GM23248 (cell line): Measurements from ENCODE around the gene UTP18. TPM values are rescaled to one million over a fixed set of nuclear protein-coding genes. Genes with fewer than 3 reads are reported as not detected.

ENCODE experiments used
- DNase-seq: peaks from one replicate; pipeline ENCODE4 v3.0.0-alpha.2; 2015
- H2AFZ ChIP-seq: fragments of 200-600 bp; sonication (generic); 2 replicates; pipeline ENCODE4 v1.6.1; 2016; ENCODE audit warnings: antibody characterized with exemption
- H3F3A ChIP-seq: fragments of 200-600 bp; sonication (generic); 2 replicates; pipeline ENCODE4 v1.6.1; 2016; ENCODE audit warnings: mild to moderate bottlenecking, antibody characterized with exemption, mixed run types; ENCODE audit not compliant: insufficient read depth
- H3K27ac ChIP-seq: fragments of 200-600 bp; sonication (generic); 2 replicates; pipeline ENCODE4 v1.5.1; 2016; ENCODE audit warnings: mild to moderate bottlenecking
- H3K27me3 ChIP-seq: fragments of 200-600 bp; sonication (generic); replicated peaks from 2 replicates; pipeline ENCODE4 v1.6.1; 2016; ENCODE audit warnings: mild to moderate bottlenecking; ENCODE audit not compliant: insufficient read depth
- H3K36me3 ChIP-seq: fragments of 200-600 bp; sonication (generic); 2 replicates; pipeline ENCODE4 v1.6.1; 2016; ENCODE audit warnings: low read depth, mild to moderate bottlenecking
- H3K4me1 ChIP-seq: fragments of 200-600 bp; sonication (generic); 2 replicates; pipeline ENCODE4 v1.6.1; 2016; ENCODE audit warnings: mild to moderate bottlenecking; ENCODE audit not compliant: insufficient read depth
- H3K4me2 ChIP-seq: fragments of 200-600 bp; sonication (generic); one replicate; pipeline ENCODE4 v1.6.1; 2016; ENCODE audit warnings: mild to moderate bottlenecking; ENCODE audit not compliant: unreplicated experiment
- H3K4me3 ChIP-seq: fragments of 200-600 bp; sonication (generic); 2 replicates; pipeline ENCODE4 v1.5.1; 2016; ENCODE audit warnings: mild to moderate bottlenecking
- H3K79me2 ChIP-seq: fragments of 200-600 bp; sonication (generic); 2 replicates; pipeline ENCODE4 v1.6.1; 2016; ENCODE audit warnings: mild to moderate bottlenecking; ENCODE audit not compliant: insufficient read depth
- H3K9ac ChIP-seq: fragments of 200-600 bp; sonication (generic); 2 replicates; pipeline ENCODE4 v1.6.1; 2016; ENCODE audit warnings: mild to moderate bottlenecking
- H3K9me2 ChIP-seq: fragments of 200-600 bp; sonication (generic); 2 replicates; pipeline ENCODE4 v1.6.1; 2016; ENCODE audit warnings: mixed run types, mild to moderate bottlenecking, moderate library complexity; ENCODE audit not compliant: insufficient read depth
- H3K9me3 ChIP-seq: fragments of 200-600 bp; sonication (generic); one replicate; pipeline ENCODE4 v1.6.1; 2017; ENCODE audit warnings: low read depth
- H4K20me1 ChIP-seq: fragments of 200-600 bp; sonication (generic); 2 replicates; pipeline ENCODE4 v1.6.0; 2016; ENCODE audit not compliant: insufficient read depth
- EZH2 ChIP-seq: fragments of 200-600 bp; sonication (generic); IDR thresholded peaks from 2 replicates; pipeline ENCODE4 v1.6.1; 2018; ENCODE audit warnings: antibody characterized with exemption, mild to moderate bottlenecking; ENCODE audit not compliant: insufficient read depth, poor library complexity, severe bottlenecking
- EZH2phosphoT487 ChIP-seq: fragments of 200-600 bp; sonication (generic); IDR thresholded peaks from 2 replicates; pipeline ENCODE4 v1.6.1; 2018; ENCODE audit warnings: antibody characterized with exemption, moderate library complexity, mild to moderate bottlenecking, low read depth; ENCODE audit not compliant: insufficient read depth
- WGBS, 2 experiments: methylation state at CpG; one replicate each; pipeline ENCODE4 v1.1.6; 2015 to 2017; ENCODE audit warnings: low lambda C conversion rate in 2 of 2, low coverage in 1 of 2; ENCODE audit errors: missing lambda C conversion rate in 2 of 2; 5-methylcytosine and 5-hydroxymethylcytosine counted together
- in situ Hi-C: fragments of 300-500 bp; cut with MboI; formaldehyde crosslinking; loops from 2 replicates; pipeline ENCODE4 v1.15.0; 2020
- polyA plus RNA-seq: library from polyadenylated mRNA; unstranded; fragments of >200 nt; fragmentation: Nextera tagmentation; extraction: Ambion mirVana; gene quantifications from 2 replicates; pipeline ENCODE4 v1.2.1, GENCODE V29; 2016
- total RNA-seq: library from RNA; depleted of rRNA; stranded (reverse); fragments of >200 nt; shearing (Covaris generic); gene quantifications from 2 replicates; pipeline ENCODE4 v1.2.3, GENCODE V29; 2014; rRNA removed

Gene UTP18
- total and polyA plus RNA-seq, 2 experiments from 2014 or later, result 26.8 to 31.4 TPM

- H3K4me2 ChIP-seq, result no peak overlapping the region
- no peak for DNase-seq
- no peak for TF ChIP-seq EZH2
- no peak for TF ChIP-seq EZH2phosphoT487
- no peaks in the 10 kb centered on the region for H3K79me2 ChIP-seq
- no peak overlapping the region for H2AFZ ChIP-seq
- no peaks in the 10 kb centered on the region for H3F3A ChIP-seq
- in situ Hi-C loops, result no loop called here
- H4K20me1 ChIP-seq, result no peaks in the 10 kb centered on the region
- no peak overlapping the region for H3K9ac ChIP-seq
- H3K9me2 ChIP-seq, result no peaks in the 10 kb centered on the region
- no peaks in the 10 kb centered on the region for H3K36me3 ChIP-seq
- H3K4me1 ChIP-seq, result no peaks in the 10 kb centered on the region
- 56 to 58% methylated on average over 9 of the region's 9 CpGs for WGBS, 2 experiments
- no peak overlapping the region for H3K4me3 ChIP-seq
- H3K27me3 ChIP-seq, result no peaks in the 10 kb centered on the region; the same call in 1 of the 2 replicates
- no peaks in the 10 kb centered on the region for H3K9me3 ChIP-seq
- H3K27ac ChIP-seq, result no peak overlapping the region
Measured at GRCh38 chr17:51344532-51344931, 84.2 kb downstream of the UTP18 start.

- Histone ChIP-seq H2AFZ (no peak overlapping the region), H3K4me2 (no peak overlapping the region), H4K20me1 (no peaks in the 10 kb centered on the region), H3K27ac (no peak overlapping the region), H3K36me3 (no peaks in the 10 kb centered on the region), H3K27me3 (no peaks in the 10 kb centered on the region; the same call in 1 of the 2 replicates), H3K9me3 (no peaks in the 10 kb centered on the region), H3K79me2 (no peaks in the 10 kb centered on the region), H3K4me3 (no peak overlapping the region), H3K9ac (no peak overlapping the region), H3K4me1 (no peaks in the 10 kb centered on the region), H3K9me2 (no peaks in the 10 kb centered on the region), H3F3A (no peaks in the 10 kb centered on the region)
- no peak for DNase-seq
- no peak for TF ChIP-seq EZH2phosphoT487
- TF ChIP-seq EZH2, result no peak
- in situ Hi-C loops, result no loop called here
- WGBS, 2 experiments, result 58 to 61% methylated on average over 9 of the region's 9 CpGs
Measured at GRCh38 chr17:51346218-51346982, 86.1 kb downstream of the UTP18 start.

Other genes starting within 250 kb of the UTP18 start
- gene SPAG9, start 139.7 kb upstream of the UTP18 start, total RNA-seq, result 50.3 and 58.8 TPM in 2 replicates
- gene SPAG9, start 139.7 kb upstream of the UTP18 start, polyA plus RNA-seq, result 19.9 and 21.5 TPM in 2 replicates
- gene NME1, start 107.0 kb upstream of the UTP18 start, total RNA-seq, result 132 and 133 TPM in 2 replicates
- 242 and 250 TPM in 2 replicates for gene NME1, start 107.0 kb upstream of the UTP18 start, polyA plus RNA-seq
- gene NME2, start 94.1 kb upstream of the UTP18 start, total RNA-seq, result 673 and 725 TPM in 2 replicates
- 919 and 933 TPM in 2 replicates for gene NME2, start 94.1 kb upstream of the UTP18 start, polyA plus RNA-seq
- gene MBTD1, start 497 bp upstream of the UTP18 start, total RNA-seq, result 4.8 and 5.4 TPM in 2 replicates
- 1.3 and 1.6 TPM in 2 replicates for gene MBTD1, start 497 bp upstream of the UTP18 start, polyA plus RNA-seq